CMK (cell line): ENCODE data around the gene ABCB6.

Experiments used
- DNase-seq: peaks from one replicate; pipeline ENCODE4 v3.0.0-alpha.2; 2010; ENCODE audit warnings: low read depth

Gene ABCB6

GRCh38 chr2:219184121-219184520 lies 34.6 kb downstream of the ABCB6 start:
- DNase-seq, result no peak

DNA sequence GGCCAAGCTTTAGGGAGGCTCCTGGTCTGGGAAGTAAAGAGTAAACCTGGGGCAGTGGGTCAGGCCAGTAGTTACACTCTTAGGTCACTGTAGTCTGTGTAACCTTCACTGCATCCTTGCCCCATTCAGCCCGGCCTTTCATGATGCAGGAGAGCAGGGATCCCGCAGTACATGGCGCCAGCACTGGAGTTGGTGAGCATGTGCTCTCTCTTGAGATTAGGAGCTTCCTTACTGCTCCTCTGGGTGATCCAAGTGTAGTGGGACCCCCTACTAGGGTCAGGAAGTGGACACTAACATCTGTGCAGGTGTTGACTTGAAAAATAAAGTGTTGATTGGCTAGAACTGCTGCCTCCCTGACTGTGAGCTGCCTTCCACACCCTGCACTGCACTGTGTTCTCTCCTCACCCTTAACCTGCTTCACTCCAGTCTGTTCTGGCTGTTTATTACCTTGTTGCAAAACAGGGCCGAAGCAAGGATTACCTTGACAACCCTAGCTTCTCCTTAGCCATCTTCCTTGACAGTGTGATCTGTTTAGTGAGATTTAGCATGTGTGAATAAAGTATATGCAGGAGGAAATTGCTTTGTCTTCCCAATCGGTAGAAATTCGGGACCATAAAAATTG lies 35.5 kb downstream of the ABCB6 start:
- DNase-seq, result no peak

DNA sequence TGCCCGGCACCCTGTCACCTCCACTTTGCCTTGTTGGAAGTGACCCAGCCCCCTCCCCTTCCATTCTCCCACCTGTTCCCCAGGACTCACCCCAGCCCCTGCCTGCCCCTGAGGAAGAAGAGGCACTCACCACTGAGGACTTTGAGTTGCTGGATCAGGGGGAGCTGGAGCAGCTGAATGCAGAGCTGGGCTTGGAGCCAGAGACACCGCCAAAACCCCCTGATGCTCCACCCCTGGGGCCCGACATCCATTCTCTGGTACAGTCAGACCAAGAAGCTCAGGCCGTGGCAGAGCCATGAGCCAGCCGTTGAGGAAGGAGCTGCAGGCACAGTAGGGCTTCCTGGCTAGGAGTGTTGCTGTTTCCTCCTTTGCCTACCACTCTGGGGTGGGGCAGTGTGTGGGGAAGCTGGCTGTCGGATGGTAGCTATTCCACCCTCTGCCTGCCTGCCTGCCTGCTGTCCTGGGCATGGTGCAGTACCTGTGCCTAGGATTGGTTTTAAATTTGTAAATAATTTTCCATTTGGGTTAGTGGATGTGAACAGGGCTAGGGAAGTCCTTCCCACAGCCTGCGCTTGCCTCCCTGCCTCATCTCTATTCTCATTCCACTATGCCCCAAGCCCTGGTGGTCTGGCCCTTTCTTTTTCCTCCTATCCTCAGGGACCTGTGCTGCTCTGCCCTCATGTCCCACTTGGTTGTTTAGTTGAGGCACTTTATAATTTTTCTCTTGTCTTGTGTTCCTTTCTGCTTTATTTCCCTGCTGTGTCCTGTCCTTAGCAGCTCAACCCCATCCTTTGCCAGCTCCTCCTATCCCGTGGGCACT lies 36.2 kb downstream of the ABCB6 start:
- DNase-seq, result no peak

GRCh38 chr2:219181531-219181930 lies 37.2 kb downstream of the ABCB6 start:
- no peak for DNase-seq

- no peak for DNase-seq
Observed at GRCh38 chr2:219180961-219181360, 37.8 kb downstream of the ABCB6 start.

GRCh38 chr2:219179601-219180465 lies 38.9 kb downstream of the ABCB6 start:
- DNase-seq, result no peak

- DNase-seq, result no peak
Observed at GRCh38 chr2:219178377-219179175, 40.2 kb downstream of the ABCB6 start.

GRCh38 chr2:219177552-219178376 lies 41.0 kb downstream of the ABCB6 start, which contains the start of gene RETREG2:
TSS of gene RETREG2 (plus strand) at chr2:219178275. CDS start at chr2:219178353, 78 bp downstream.
- DNase-seq, result peak; percentile 73

- peak; percentile 77 for DNase-seq
Observed at GRCh38 chr2:219176818-219177551, 41.8 kb downstream of the ABCB6 start, which contains the start of gene CNPPD1. TSS of gene CNPPD1 (minus strand) at chr2:219176925. CDS start at chr2:219176828, 97 bp downstream.

- no peak for DNase-seq
Observed at GRCh38 chr2:219175928-219176817, 42.6 kb downstream of the ABCB6 start.

DNA sequence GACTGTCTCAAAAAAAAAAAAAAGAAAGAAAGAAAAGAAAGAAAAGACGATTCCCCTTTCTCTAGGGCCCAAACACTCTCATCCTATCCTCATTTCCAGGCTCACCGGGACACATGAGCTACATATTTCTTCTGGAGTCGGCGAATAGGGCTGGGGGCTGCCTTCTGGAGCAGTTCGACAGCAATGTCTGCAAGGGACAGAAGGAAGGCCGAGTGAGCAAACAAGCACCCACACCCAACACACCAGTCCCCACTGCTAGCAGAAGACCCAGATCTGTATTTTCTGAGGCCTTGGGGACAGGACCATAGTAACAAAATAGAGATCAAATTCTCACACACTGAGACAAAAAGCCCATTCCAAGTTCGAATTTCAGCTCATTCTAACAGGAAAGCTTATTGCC lies 43.3 kb downstream of the ABCB6 start:
- no peak for DNase-seq

DNA sequence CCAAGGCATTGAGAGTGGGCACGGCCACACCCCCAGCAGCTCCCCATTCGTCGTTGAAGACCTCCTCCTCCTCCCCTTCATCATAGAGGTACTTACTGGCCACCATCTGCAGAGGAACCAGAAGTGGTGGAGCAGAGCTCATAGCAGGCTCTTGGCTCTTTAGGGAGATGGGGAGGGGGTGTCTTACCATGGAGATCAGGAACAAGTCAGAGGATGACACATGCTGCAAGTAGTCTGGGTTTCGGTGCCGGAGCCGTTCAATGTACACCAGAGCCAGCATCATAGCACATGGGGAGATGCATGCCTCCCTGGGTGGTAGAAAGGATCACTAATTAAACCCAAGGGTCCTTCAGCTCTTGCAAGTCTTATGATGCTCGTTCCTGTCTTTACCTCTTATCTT lies 44.0 kb downstream of the ABCB6 start:
- no peak for DNase-seq

DNA sequence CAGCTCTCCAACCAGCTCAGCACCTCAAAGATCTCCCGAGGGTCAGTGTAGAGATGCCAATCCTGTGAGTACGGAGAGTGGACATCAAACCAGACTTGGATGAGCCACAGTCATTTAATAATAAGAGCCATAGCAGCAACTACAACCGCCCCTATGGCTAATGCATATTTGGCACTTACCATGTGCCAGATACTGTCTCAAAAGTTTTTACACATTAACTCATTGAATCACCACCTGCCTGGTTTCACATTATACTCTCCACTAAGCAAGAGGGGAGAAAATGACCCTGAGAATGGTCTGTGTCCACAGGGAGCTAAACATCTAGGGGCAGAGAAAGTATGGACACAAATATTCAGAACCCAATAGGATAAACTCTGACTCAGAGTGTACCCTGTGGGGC lies 44.6 kb downstream of the ABCB6 start:
- no peak for DNase-seq

DNA sequence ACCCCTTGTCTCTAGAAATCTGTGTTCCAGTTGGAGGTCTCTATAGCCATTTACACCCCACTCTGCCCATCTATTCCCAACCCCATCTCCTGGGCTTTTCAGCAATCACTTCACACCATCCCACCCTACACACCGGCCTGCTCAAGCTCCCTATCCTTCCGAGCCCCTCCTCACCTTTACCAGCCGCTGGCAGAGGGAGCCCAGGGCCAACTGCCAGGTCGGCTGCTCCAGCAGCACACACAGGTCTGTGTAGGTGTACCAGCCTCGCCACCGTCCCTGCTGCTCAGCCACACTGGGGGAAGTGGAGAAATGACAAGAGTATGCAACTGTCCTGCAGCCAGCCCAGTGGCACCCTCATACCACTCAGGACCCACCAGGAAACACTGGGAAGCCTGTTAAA lies 45.6 kb downstream of the ABCB6 start:
- no peak for DNase-seq

DNA sequence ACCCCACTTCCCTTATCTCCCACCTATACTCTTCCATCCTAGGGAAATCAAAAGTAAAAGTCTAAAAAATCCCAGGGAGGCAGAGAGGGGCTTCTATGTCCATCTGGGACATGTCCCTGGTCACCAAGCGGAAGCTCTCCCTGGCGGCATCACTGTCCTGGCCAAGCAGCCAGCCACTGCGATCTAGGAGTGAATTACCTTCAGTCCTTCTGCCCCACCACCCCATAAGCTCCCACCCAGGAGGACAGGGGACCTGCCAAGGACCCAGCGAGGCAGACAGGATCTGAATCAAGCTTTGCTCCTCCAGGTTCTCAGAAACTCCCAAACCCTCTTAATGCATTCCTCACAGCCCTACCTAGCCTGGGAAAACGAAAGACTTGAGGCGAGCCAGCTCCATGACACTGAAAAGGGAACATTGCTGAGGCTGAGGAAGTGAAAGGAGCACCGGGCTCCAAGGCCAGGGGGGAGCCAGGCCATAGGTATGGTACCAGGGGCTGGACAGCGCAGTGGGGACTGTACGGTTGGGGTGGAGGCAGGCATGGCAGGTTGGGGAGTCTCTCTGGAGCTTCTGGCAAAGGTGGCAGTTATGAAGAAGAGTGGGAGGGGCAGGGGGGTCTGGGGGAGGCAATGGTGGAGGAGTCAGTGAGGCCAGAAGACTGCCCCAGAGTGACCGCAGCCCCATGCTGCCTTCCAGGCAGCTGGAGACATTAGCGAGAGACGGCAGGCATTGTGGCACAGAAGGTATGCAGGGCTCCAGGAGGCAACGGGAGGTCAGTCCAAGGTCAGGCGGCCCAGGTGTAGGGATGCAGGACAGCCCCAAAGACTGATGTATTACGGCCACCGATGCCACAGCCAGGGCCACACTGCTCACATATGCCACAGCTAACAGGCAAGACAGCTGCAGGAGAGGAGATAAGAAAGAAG lies 46.3 kb downstream of the ABCB6 start:
- no peak for DNase-seq

DNA sequence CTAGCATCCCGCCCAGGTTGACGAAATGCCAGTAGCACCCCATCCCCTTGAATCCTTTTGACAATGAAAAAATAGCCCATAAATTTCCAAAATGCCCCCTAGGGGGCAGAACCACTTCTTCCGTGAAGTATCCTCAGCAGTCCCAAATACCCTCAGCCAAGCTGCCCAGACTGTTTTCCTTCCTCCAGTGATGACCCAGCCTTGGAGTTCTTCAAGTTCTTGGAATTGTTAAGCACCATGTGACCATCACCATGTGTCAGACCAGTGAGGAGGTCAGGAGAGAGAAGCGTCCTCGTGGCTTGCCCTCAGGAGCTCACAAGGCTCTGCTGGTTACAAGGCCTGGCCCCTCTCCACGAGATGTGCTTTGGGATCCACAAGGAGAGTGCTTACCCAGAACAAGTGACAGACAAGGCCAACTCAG lies 47.5 kb downstream of the ABCB6 start:
- DNase-seq, result no peak

DNA sequence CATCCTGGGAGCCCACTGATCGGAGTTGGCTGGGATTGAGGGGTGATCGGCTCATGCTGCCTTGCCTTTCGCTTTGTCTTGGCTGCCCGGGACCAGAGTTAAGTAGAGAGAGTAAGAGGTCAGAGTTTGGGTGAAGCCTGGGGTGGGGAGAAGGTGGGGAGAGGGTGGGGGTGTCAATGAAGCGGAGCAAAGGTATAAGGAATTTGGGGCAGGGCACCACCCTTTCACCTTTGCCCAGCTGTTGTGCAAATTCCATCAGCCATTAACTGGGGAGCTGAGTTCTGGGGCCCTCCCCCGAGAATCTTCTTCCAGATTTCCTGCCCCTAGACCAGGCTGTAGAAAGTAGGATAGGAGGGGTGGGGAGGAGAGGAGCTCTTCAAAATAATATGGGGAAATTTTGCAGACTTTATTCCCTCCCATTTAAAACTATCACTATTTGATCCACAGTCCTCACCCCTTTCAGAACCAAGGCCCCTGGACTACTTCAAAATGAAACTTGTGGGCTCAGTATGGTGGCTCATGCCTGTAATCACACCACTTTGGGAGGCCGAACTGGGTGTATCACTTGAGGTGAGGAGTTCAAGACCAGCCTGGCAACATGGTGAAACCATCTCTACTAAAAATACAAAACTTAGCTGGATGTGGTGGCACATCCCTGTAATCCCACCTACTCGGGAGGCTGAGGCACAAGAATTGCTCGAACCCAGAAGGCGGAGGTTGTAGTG lies 48.7 kb downstream of the ABCB6 start, which contains the start of gene SLC23A3:
SLC23A3 (minus strand) TSS at position 100 of the 725 bp plus-strand sequence; CDS start at position 55, 45 bp downstream.
- DNase-seq, result no peak
